ENCODE data around the gene NAA16.
A peak's percentile ranks its signal among the peaks of the same experiment; 100 is the strongest.

Gene NAA16

GRCh38 chr13:41370736-41371135, 59.7 kb downstream of the NAA16 start:
- TF ChIP-seq CTCF (IDR thresholded peaks at IDR 0.05; ENCODE audit: low read depth, low read length, missing control alignments), result no peak
- no peak overlapping the region for H3K4me3 ChIP-seq (ENCODE audit: low read depth, low read length)
- no peak for DNase-seq (ENCODE audit: low read depth)

- DNase-seq (ENCODE audit: low read depth), result no peak
- no peak for TF ChIP-seq CTCF (IDR thresholded peaks at IDR 0.05; ENCODE audit: low read depth, low read length, missing control alignments)
- no peak overlapping the region for H3K4me3 ChIP-seq (ENCODE audit: low read depth, low read length)
Measured at GRCh38 chr13:41377446-41377845, 66.4 kb downstream of the NAA16 start.

- TF ChIP-seq CTCF (IDR thresholded peaks at IDR 0.05; ENCODE audit: low read depth, low read length, missing control alignments), result no peak
- no peak overlapping the region for H3K4me3 ChIP-seq (ENCODE audit: low read depth, low read length)
- no peak for DNase-seq (ENCODE audit: low read depth)
Measured at GRCh38 chr13:41382431-41382830, 71.4 kb downstream of the NAA16 start.

GRCh38 chr13:41383386-41383785, 72.3 kb downstream of the NAA16 start:
- no peak for TF ChIP-seq CTCF (IDR thresholded peaks at IDR 0.05; ENCODE audit: low read depth, low read length, missing control alignments)
- H3K4me3 ChIP-seq (ENCODE audit: low read depth, low read length), result no peak overlapping the region
- DNase-seq (ENCODE audit: low read depth), result no peak

GRCh38 chr13:41384749-41385503, 73.9 kb downstream of the NAA16 start:
- peak; percentile 28 for TF ChIP-seq CTCF (IDR thresholded peaks at IDR 0.05; ENCODE audit: low read depth, low read length, missing control alignments)
- no peak for DNase-seq (ENCODE audit: low read depth)
- no peak overlapping the region for H3K4me3 ChIP-seq (ENCODE audit: low read depth, low read length)

GRCh38 chr13:41386211-41386610, 75.1 kb downstream of the NAA16 start:
- H3K4me3 ChIP-seq (ENCODE audit: low read depth, low read length), result no peak overlapping the region
- no peak for DNase-seq (ENCODE audit: low read depth)
- no peak for TF ChIP-seq CTCF (IDR thresholded peaks at IDR 0.05; ENCODE audit: low read depth, low read length, missing control alignments)

- no peak overlapping the region for H3K4me3 ChIP-seq (ENCODE audit: low read depth, low read length)
- no peak for DNase-seq (ENCODE audit: low read depth)
- TF ChIP-seq CTCF (IDR thresholded peaks at IDR 0.05; ENCODE audit: low read depth, low read length, missing control alignments), result no peak
Measured at GRCh38 chr13:41387576-41387975, 76.5 kb downstream of the NAA16 start.

Measured in GM12864 (cell line).